IPS-20b (cell line): Measurements from ENCODE around the gene CRYL1.

Experiments
- H3K27ac ChIP-seq: one replicate; pipeline ENCODE4 v1.5.1; 2013; ENCODE audit warnings: low read length
- H3K27me3 ChIP-seq: 2 replicates; pipeline ENCODE4 v1.6.1; 2013; ENCODE audit warnings: mild to moderate bottlenecking, low read length, inconsistent platforms; ENCODE audit not compliant: insufficient read depth
- H3K36me3 ChIP-seq: 2 replicates; pipeline ENCODE4 v1.6.1; 2013; ENCODE audit warnings: low read depth, mild to moderate bottlenecking, inconsistent platforms, low read length, moderate library complexity; ENCODE audit not compliant: insufficient read depth
- H3K4me1 ChIP-seq: 2 replicates; pipeline ENCODE4 v1.6.1; 2013; ENCODE audit warnings: mild to moderate bottlenecking, control low read depth, inconsistent platforms, low read length, moderate library complexity; ENCODE audit not compliant: insufficient read depth
- H3K4me3 ChIP-seq: 2 replicates; pipeline ENCODE4 v1.5.1; 2013; ENCODE audit warnings: mild to moderate bottlenecking, low read length, inconsistent platforms
- H3K9ac ChIP-seq: 2 replicates; pipeline ENCODE4 v1.6.1; 2013; ENCODE audit warnings: low read depth, mild to moderate bottlenecking, inconsistent platforms, low read length, moderate library complexity
- H3K9me3 ChIP-seq: 2 replicates; pipeline ENCODE4 v1.6.1; 2013; ENCODE audit warnings: mild to moderate bottlenecking, low read depth, low read length, inconsistent platforms; ENCODE audit not compliant: insufficient read depth

Gene CRYL1

GRCh38 chr13:20358022-20358421, 167.6 kb downstream of the CRYL1 start:
- Histone ChIP-seq H3K9ac (no peak overlapping the region), H3K36me3 (no peaks in the 10 kb centered on the region), H3K9me3 (no peaks in the 10 kb centered on the region), H3K4me3 (no peak overlapping the region), H3K27ac (no peak overlapping the region), H3K27me3 (peaks cover 38% of the 10 kb centered on the region), H3K4me1 (peaks cover 2% of the 10 kb centered on the region; the same call in 1 of the 2 replicates)

DNA sequence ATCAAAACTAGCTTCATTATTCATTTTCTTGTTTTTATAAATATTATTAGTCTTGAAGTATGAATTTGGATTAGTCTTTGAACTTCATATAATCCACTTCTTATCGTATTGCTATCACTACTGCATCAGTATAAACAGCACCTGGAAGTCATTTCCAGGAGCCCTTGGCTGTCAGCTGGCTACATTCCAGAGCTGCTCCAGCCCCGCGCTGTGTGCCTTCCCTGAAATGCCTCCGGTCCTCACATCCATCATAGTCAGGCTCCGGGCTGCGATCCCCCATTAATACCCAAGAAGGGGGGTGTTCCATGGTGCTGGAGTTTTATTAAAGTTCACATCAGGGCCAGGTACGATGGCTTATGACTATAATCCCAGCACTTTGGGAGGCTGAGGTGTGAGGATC, 169.2 kb downstream of the CRYL1 start:
- H3K27ac ChIP-seq = no peak overlapping the region
- no peaks in the 10 kb centered on the region for H3K9me3 ChIP-seq
- no peaks in the 10 kb centered on the region for H3K36me3 ChIP-seq
- H3K4me3 ChIP-seq = no peak overlapping the region
- peaks cover 23% of the 10 kb centered on the region for H3K27me3 ChIP-seq
- H3K9ac ChIP-seq = no peak overlapping the region
- peaks cover 2% of the 10 kb centered on the region; the same call in 1 of the 2 replicates for H3K4me1 ChIP-seq

- Histone ChIP-seq H3K9me3 (no peaks in the 10 kb centered on the region), H3K36me3 (no peaks in the 10 kb centered on the region), H3K9ac (no peak overlapping the region), H3K27me3 (peaks cover 6% of the 10 kb centered on the region), H3K4me1 (peaks cover 6% of the 10 kb centered on the region), H3K4me3 (no peak overlapping the region), H3K27ac (no peak overlapping the region)
Observed at GRCh38 chr13:20354722-20355121, 170.9 kb downstream of the CRYL1 start.

GRCh38 chr13:20353973-20354372, 171.7 kb downstream of the CRYL1 start:
- Histone ChIP-seq H3K9ac (no peak overlapping the region), H3K27ac (no peak overlapping the region), H3K4me3 (no peak overlapping the region), H3K36me3 (no peaks in the 10 kb centered on the region), H3K27me3 (no peaks in the 10 kb centered on the region), H3K9me3 (no peaks in the 10 kb centered on the region), H3K4me1 (peaks cover 10% of the 10 kb centered on the region)
